ENCODE data around the gene PCDH9.

Gene PCDH9

DNA sequence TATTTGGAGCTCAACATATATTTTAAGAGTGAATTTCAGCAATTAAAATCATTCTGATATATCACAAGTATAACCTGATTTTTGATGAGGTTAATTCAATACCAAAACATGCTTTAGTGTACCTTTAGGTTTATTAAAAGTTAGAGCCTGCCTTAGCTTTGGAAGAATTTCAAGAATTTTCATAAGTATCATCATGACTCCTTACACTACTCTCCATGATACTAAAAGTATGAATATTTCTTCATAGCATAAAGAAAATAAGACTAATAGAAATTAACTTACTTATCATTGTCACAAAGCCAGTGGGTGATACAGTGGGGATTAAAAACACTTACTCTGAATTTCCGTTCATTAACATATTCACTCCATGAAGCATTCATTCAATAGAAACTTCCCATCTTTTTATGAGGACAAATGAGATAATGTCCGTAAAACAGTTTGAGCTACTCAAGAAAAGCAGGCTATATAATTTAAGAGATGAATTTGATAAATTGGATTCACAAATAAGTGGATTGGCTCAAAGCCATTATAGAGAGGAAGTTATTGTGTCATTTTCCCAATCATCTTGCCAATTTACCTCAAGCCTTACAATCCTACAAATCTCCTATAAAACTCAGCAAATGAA, 214.0 kb downstream of the PCDH9 start:
- no peak for DNase-seq (ENCODE audit: low read depth, low spot score)
- H3K4me3 ChIP-seq (ENCODE audit: low read depth, low read length), result no peak overlapping the region
- in situ Hi-C loops (cut with HindIII; ENCODE audit: low sequenced_read_pairs), result no loop called here
- TF ChIP-seq, protein P1, sequence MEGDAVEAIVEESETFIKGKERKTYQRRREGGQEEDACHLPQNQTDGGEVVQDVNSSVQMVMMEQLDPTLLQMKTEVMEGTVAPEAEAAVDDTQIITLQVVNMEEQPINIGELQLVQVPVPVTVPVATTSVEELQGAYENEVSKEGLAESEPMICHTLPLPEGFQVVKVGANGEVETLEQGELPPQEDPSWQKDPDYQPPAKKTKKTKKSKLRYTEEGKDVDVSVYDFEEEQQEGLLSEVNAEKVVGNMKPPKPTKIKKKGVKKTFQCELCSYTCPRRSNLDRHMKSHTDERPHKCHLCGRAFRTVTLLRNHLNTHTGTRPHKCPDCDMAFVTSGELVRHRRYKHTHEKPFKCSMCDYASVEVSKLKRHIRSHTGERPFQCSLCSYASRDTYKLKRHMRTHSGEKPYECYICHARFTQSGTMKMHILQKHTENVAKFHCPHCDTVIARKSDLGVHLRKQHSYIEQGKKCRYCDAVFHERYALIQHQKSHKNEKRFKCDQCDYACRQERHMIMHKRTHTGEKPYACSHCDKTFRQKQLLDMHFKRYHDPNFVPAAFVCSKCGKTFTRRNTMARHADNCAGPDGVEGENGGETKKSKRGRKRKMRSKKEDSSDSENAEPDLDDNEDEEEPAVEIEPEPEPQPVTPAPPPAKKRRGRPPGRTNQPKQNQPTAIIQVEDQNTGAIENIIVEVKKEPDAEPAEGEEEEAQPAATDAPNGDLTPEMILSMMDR (IDR thresholded peaks at IDR 0.05; ENCODE audit: low read depth, low read length), result no peak

DNA sequence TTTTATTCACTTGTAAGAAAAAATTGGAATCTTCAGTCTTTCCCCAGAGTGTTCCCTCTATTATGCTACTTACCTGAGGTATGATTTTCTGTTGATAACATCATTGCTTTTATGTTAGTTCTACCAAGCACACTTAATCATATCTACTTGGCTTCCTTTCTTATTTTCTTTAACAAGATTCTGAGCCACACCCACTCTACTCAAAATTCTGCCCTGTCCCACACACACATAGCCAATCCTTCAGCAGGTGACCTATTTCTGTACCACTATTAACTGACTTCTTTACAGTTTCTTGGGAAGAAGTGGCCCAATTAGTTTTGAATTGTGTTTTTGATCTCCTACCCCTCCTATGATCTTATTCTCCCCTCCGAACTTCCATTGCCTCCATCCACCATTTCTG, 215.7 kb downstream of the PCDH9 start:
- DNase-seq (ENCODE audit: low read depth, low spot score), result no peak
- TF ChIP-seq, protein P1 (IDR thresholded peaks at IDR 0.05; ENCODE audit: low read depth, low read length), result no peak
- in situ Hi-C loops (cut with HindIII; ENCODE audit: low sequenced_read_pairs), result no loop called here
- H3K4me3 ChIP-seq (ENCODE audit: low read depth, low read length), result no peak overlapping the region

DNA sequence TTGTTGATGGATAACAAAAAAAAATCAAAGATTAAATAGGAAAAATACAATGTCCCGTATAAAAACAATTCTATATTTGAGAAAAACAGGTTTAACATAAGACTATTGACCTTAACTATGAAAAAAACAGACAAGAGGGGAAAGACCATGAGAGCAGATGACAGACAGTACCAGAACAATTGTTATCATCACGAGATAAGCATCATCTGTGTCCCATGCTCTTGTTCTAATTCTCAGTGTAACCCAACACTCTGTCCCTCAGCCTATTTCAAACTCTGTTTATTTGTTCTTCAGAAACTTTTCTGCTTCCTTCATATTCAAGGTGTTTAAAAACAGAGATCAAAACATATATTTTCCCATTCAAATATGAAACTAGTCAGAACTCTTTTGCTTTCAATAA, 216.4 kb downstream of the PCDH9 start:
- in situ Hi-C loops (cut with HindIII; ENCODE audit: low sequenced_read_pairs), result no loop called here
- TF ChIP-seq, protein P1 (IDR thresholded peaks at IDR 0.05; ENCODE audit: low read depth, low read length), result no peak
- no peak overlapping the region for H3K4me3 ChIP-seq (ENCODE audit: low read depth, low read length)
- DNase-seq (ENCODE audit: low read depth, low spot score), result no peak

DNA sequence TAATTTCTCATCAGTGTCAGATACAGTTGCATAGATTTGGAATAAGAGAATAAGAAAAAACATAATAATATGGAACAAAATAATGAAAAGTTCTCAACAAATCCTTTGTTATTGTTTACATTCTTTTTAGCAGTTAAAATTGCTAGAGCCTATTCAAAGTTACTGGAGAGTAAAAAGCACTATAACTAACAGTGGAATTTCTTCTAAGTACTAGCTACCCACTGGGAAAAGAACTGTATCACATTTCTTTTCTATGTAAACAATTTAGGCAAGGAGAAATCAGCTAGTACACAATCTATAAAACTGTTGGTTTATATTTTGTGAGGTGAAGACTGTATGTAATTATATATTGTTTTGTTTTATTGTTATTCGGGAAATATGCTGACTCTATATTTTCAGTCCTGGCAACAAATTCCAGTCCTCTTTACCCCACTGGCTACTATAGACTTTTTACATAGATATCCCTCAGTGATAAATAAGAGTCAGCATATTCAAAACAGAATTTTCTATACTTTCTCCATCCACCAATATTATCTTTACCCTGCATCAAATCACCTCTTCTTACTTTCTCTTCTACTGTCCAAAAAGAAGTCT, 222.0 kb downstream of the PCDH9 start:
- TF ChIP-seq, protein P1 (IDR thresholded peaks at IDR 0.05; ENCODE audit: low read depth, low read length), result no peak
- in situ Hi-C loops (cut with HindIII; ENCODE audit: low sequenced_read_pairs), result no loop called here
- DNase-seq (ENCODE audit: low read depth, low spot score), result no peak
- H3K4me3 ChIP-seq (ENCODE audit: low read depth, low read length), result no peak overlapping the region

DNA sequence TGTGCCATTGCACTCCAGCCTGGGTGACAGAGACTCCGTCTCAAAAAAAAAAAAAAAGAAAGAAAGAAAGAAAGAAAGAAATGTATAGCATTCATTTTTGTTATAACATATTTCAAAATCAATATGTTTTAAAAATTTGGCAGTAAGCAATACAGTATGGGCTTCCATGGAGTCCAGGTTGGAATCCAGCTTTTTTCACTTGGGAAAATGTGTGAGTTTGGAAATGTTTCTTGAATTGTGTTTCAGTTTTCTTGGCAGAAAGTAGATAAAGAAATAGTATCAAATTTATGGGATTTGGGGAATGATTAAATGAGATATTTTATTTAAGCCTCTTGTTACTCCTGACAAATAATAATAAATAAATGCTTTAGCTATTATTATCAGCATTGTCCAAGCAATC, 225.6 kb downstream of the PCDH9 start:
- TF ChIP-seq, protein P1 (IDR thresholded peaks at IDR 0.05; ENCODE audit: low read depth, low read length), result no peak
- no peak overlapping the region for H3K4me3 ChIP-seq (ENCODE audit: low read depth, low read length)
- in situ Hi-C loops (cut with HindIII; ENCODE audit: low sequenced_read_pairs), result no loop called here
- DNase-seq (ENCODE audit: low read depth, low spot score), result no peak

DNA sequence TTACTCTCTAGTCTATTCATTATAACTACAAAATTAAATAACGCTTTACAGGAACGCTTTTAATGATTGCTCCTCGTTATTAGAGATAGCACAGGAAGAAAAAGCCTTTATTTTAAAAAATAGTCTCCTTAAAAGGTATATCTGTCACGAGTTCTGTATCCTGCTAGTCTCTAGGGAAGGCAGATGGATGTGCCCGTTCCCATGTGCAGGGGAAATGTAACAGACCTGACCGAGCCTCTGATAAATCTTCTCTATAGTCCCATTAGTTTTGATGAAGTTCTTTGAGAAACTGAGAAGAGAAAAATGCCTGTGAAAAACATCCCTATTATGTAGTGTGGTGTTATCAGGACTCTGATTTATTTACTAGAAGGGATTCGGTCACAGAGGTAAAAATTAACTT, 226.4 kb downstream of the PCDH9 start:
- in situ Hi-C loops (cut with HindIII; ENCODE audit: low sequenced_read_pairs), result no loop called here
- H3K4me3 ChIP-seq (ENCODE audit: low read depth, low read length), result no peak overlapping the region
- TF ChIP-seq, protein P1 (IDR thresholded peaks at IDR 0.05; ENCODE audit: low read depth, low read length), result no peak
- no peak for DNase-seq (ENCODE audit: low read depth, low spot score)

Data from astrocyte of the spinal cord (primary cell).